ENCODE measurements around the gene CLHC1.
"Not testable (repeated sequence)": the region's sequence is repeated elsewhere in the genome, so short reads cannot be mapped to it uniquely, and the experiment has no call there.

GRCh38 chr2:55126643-55127042 lies 105.5 kb downstream of the CLHC1 start:
- TF ChIP-seq TAF1 (IDR thresholded peaks at IDR 0.05; ENCODE audit: low read depth, low read length); POLR2A (IDR thresholded peaks at IDR 0.05; ENCODE audit: low read depth, low read length); POLR2AphosphoS5 (IDR thresholded peaks at IDR 0.05; ENCODE audit: low read depth, low read length); PAX5 (IDR thresholded peaks at IDR 0.05; ENCODE audit: insufficient read depth, low read length, severe bottlenecking): not testable (repeated sequence)

All from GM12891 (cell line).